GM12878 (cell line): ENCODE data around the gene PRR12. TPM values are rescaled to one million over a fixed set of nuclear protein-coding genes. Genes with fewer than 3 reads are reported as not detected.

Experiments used
- ATAC-seq: fragments of 200-7000 bp; cut with Tn5 transposase; 3 replicates; pipeline ENCODE4 v1.9.1; 2020; ENCODE audit warnings: mild to moderate bottlenecking, moderate library complexity
- BruUV-seq: library from RNA; stranded (reverse); fragments of 400-500 nt; replicated peaks from 2 replicates; lab custom pipeline; 2021; lab: Mats Ljungman, UMichigan
- CTCF ChIA-PET: fragments of 300-600 bp; sonication (Branson Sonifier 250); formaldehyde crosslinking; extraction: SDS; loops from one replicate; lab custom pipeline; 2021; ENCODE audit warnings: inconsistent platforms; lab: Yijun Ruan, JAX
- POLR2A ChIA-PET: fragments of 350-600 bp; formaldehyde crosslinking; extraction: SDS; loops from one replicate; lab custom pipeline; 2021; ENCODE audit warnings: inconsistent platforms; lab: Charles Lee
- RAD21 ChIA-PET: fragments of 300-600 bp; sonication (Branson Sonifier 250); formaldehyde crosslinking; loops from one replicate; lab custom pipeline; 2023; ENCODE audit warnings: antibody characterized with exemption; ENCODE audit not compliant: unreplicated experiment; lab: Charles Lee
- SMC1A ChIA-PET: fragments of 300-600 bp; sonication (Branson Sonifier 250); formaldehyde crosslinking; loops from one replicate; lab custom pipeline; 2023; ENCODE audit not compliant: unreplicated experiment, uncharacterized antibody; lab: Charles Lee
- DNase-seq: peaks from one replicate; pipeline ENCODE4 v3.0.0-alpha.2; 2011; ENCODE audit warnings: low read depth, low spot score
- FAIRE-seq: peaks from 3 replicates; lab custom pipeline; 2011; peaks lifted over from hg19 to GRCh38; lab: Jason Lieb, UNC
- H2AFZ ChIP-seq: 2 replicates; pipeline ENCODE4 v1.6.0; 2011; ENCODE audit warnings: low read depth, low read length, control low read depth; ENCODE audit not compliant: control insufficient read depth
- H3K27ac ChIP-seq: 2 replicates; pipeline ENCODE4 v1.5.1; 2011; ENCODE audit warnings: control low read depth; ENCODE audit not compliant: control insufficient read depth, insufficient read depth
- H3K27me3 ChIP-seq, 2 experiments: replicated peaks in 1 of 2; 2 replicates each; pipeline versions ENCODE4 v1.6.0 to v1.6.1; 2011; ENCODE audit warnings: low read length in 1 of 2; ENCODE audit not compliant: control insufficient read depth in 2 of 2, insufficient read depth in 2 of 2
- H3K36me3 ChIP-seq, 2 experiments: 2 replicates each; pipeline ENCODE4 v1.5.1; 2011; ENCODE audit warnings: low read length in 1 of 2; ENCODE audit not compliant: control insufficient read depth in 2 of 2, insufficient read depth in 2 of 2
- H3K4me1 ChIP-seq: 2 replicates; pipeline ENCODE4 v1.6.1; 2011; ENCODE audit warnings: mild to moderate bottlenecking, low read length, moderate library complexity, mixed read lengths; ENCODE audit not compliant: control insufficient read depth, insufficient read depth
- H3K4me2 ChIP-seq: 2 replicates; pipeline ENCODE4 v1.6.0; 2011; ENCODE audit warnings: control low read depth; ENCODE audit not compliant: control insufficient read depth, insufficient read depth
- H3K4me3 ChIP-seq: fragments of 200-600 bp; sonication (generic); 2 replicates; pipeline ENCODE4 v1.5.1; 2016
- H3K79me2 ChIP-seq: 2 replicates; pipeline ENCODE4 v1.6.0; 2011; ENCODE audit warnings: low read length; ENCODE audit not compliant: control insufficient read depth, insufficient read depth
- H3K9ac ChIP-seq: 2 replicates; pipeline ENCODE4 v1.8.0; 2011; ENCODE audit warnings: low read length, control low read depth, mixed read lengths; ENCODE audit not compliant: control insufficient read depth, insufficient read depth
- H3K9me3 ChIP-seq: replicated peaks from 3 replicates; pipeline ENCODE4 v1.5.1; 2011; ENCODE audit warnings: mild to moderate bottlenecking, low read length; ENCODE audit not compliant: control insufficient read depth, insufficient read depth
- H4K20me1 ChIP-seq: 2 replicates; pipeline ENCODE4 v1.6.0; 2011; ENCODE audit not compliant: control insufficient read depth, insufficient read depth
- BACH1 ChIP-seq: fragments of 450-650 bp; IDR thresholded peaks from 2 replicates; pipeline ENCODE4 v1.6.1; 2017; ENCODE audit warnings: mild to moderate bottlenecking, borderline replicate concordance
- BCLAF1 ChIP-seq: fragments of 450-650 bp; IDR thresholded peaks from 2 replicates; pipeline ENCODE4 v1.6.1; 2017; ENCODE audit warnings: antibody characterized with exemption, mild to moderate bottlenecking, moderate library complexity
- CBFB ChIP-seq: IDR thresholded peaks from 2 replicates; pipeline ENCODE4 v1.6.1; 2016; ENCODE audit warnings: antibody characterized with exemption, low read depth
- CHD4 ChIP-seq: fragments of 200-600 bp; sonication (generic); IDR thresholded peaks from 2 replicates; pipeline ENCODE4 v1.6.1; 2016; ENCODE audit warnings: mild to moderate bottlenecking
- FOXK2 ChIP-seq: fragments of 450-650 bp; IDR thresholded peaks from 2 replicates; pipeline ENCODE4 v1.6.1; 2017; ENCODE audit warnings: mild to moderate bottlenecking, moderate library complexity
- FOXM1 ChIP-seq: IDR thresholded peaks from 2 replicates; pipeline ENCODE4 v1.6.1; 2012; ENCODE audit warnings: low read depth, mild to moderate bottlenecking, inconsistent platforms, low read length, moderate library complexity
- GABPA ChIP-seq: IDR thresholded peaks from 2 replicates; pipeline ENCODE4 v1.6.1; 2014; ENCODE audit warnings: antibody characterized with exemption, low read depth, mild to moderate bottlenecking, inconsistent platforms
- HDAC2 ChIP-seq: fragments of 200-600 bp; sonication (generic); IDR thresholded peaks from 2 replicates; pipeline ENCODE4 v1.6.1; 2017
- JUND ChIP-seq: IDR thresholded peaks from 2 replicates; pipeline ENCODE4 v1.6.1; 2012; ENCODE audit warnings: low read depth, mild to moderate bottlenecking, low read length, improper control_type of control experiment, moderate library complexity
- MEF2A ChIP-seq: IDR thresholded peaks from 2 replicates; pipeline ENCODE4 v1.6.1; 2011; ENCODE audit warnings: low read depth, mild to moderate bottlenecking, low read length, moderate library complexity; ENCODE audit not compliant: insufficient read depth
- POLR2AphosphoS2 ChIP-seq: IDR thresholded peaks from 2 replicates; pipeline ENCODE4 v1.6.1; 2011; ENCODE audit warnings: low read depth, mild to moderate bottlenecking, low read length, improper control_type of control experiment, moderate library complexity
- RAD51 ChIP-seq: fragments of 450-650 bp; IDR thresholded peaks from 2 replicates; pipeline ENCODE4 v1.6.1; 2016; ENCODE audit warnings: moderate library complexity, mild to moderate bottlenecking, inconsistent platforms
- RUNX3 ChIP-seq: IDR thresholded peaks from 2 replicates; pipeline ENCODE4 v1.6.1; 2012; ENCODE audit warnings: low read length, inconsistent platforms
- ZNF217 ChIP-seq: fragments of 450-650 bp; IDR thresholded peaks from 2 replicates; pipeline ENCODE4 v1.6.1; 2017; ENCODE audit warnings: antibody characterized with exemption, mild to moderate bottlenecking
- ZNF622 ChIP-seq: fragments of 450-650 bp; IDR thresholded peaks from 2 replicates; pipeline ENCODE4 v1.6.1; 2017; ENCODE audit warnings: mild to moderate bottlenecking, inconsistent platforms
- WGBS: methylation state at CpG from one replicate; pipeline ENCODE4 v1.1.6; 2016; ENCODE audit warnings: low lambda C conversion rate; ENCODE audit not compliant: insufficient replicate concordance, insufficient coverage; ENCODE audit errors: missing lambda C conversion rate; 5-methylcytosine and 5-hydroxymethylcytosine counted together
- in situ Hi-C: fragments of 300-500 bp; cut with MboI; formaldehyde crosslinking; loops from 9 replicates; pipeline ENCODE4 v1.14.3; 2018; ENCODE audit warnings: mixed read lengths
- intact Hi-C: fragments of 100-400 bp; cut with micrococcal nuclease; formaldehyde crosslinking; loops from one replicate; pipeline ENCODE4 v1.14.2; 2022; ENCODE audit not compliant: unreplicated experiment
- polyA plus RNA-seq, 11 experiments: library from polyadenylated mRNA; depleted of rRNA in 4 of 11; unstranded in 6 of 11; stranded (reverse) in 5 of 11; fragments of >200 nt; fragmentation: Nextera tagmentation in 4 of 11; fragmentation: Illumina TruSeq in 1 of 11; extraction: Ambion mirVana in 4 of 11; extraction: Trizol in 1 of 11; gene quantifications; 1 replicate in 1 of 11; 2 replicates in 10 of 11; pipeline versions ENCODE4 v1.2.1 to v1.2.3, GENCODE V29; 2011 to 2016; ENCODE audit warnings: inconsistent platforms in 2 of 11, missing spikeins in 2 of 11, low read depth in 1 of 11
- total RNA-seq, 4 experiments: library from RNA; depleted of rRNA in 3 of 4; stranded (reverse); fragments of >200 nt in 3 of 4; fragmentation: Illumina TruSeq in 1 of 4; extraction: Trizol in 1 of 4; gene quantifications; 2 replicates each; pipeline versions ENCODE4 v1.2.1 to v1.2.3, GENCODE V29; 2013 to 2021

Gene PRR12
- total and polyA plus RNA-seq, 10 of the 15 experiments (the other 5 are each of a cell fraction or from before 2014, with no cell fraction given), result 0.02 to 25.3 (median 1.6) TPM

GRCh38 chr19:49615861-49616260 is 24.9 kb downstream of the PRR12 start:
- Histone ChIP-seq H3K4me2 (no peak overlapping the region), H3K9me3 (no peaks in the 10 kb centered on the region; the same call in 2 of the 3 replicates), H3K79me2 (no peaks in the 10 kb centered on the region), H3K4me1 (no peaks in the 10 kb centered on the region; the same call in 1 of the 2 replicates), H2AFZ (no peak overlapping the region), H3K27ac (no peak overlapping the region), H3K36me3 (peaks cover 17 to 18% of the 10 kb centered on the region in 2 experiments), H3K27me3 (no peaks in the 10 kb centered on the region), H3K9ac (no peak overlapping the region), H4K20me1 (no peaks in the 10 kb centered on the region), H3K4me3 (no peak overlapping the region)
- CTCF ChIA-PET, result no interaction called here
- ATAC-seq (no peak), DNase-seq (no peak), FAIRE-seq (no peak)
- POLR2A ChIA-PET, result no interaction called here
- no TSS peak for BruUV-seq
- in situ Hi-C loops (no loop called here), intact Hi-C loops (no loop called here)
- SMC1A ChIA-PET, result no interaction called here
- no peak for TF ChIP-seq HDAC2
- no peak for TF ChIP-seq POLR2AphosphoS2
- no peak for TF ChIP-seq BCLAF1
- TF ChIP-seq JUND, result no peak
- no peak for TF ChIP-seq ZNF622
- no peak for TF ChIP-seq ZNF217
- no peak for TF ChIP-seq CHD4
- TF ChIP-seq FOXM1, result no peak
- no peak for TF ChIP-seq MEF2A
- TF ChIP-seq CBFB, result no peak
- no peak for TF ChIP-seq RAD51
- TF ChIP-seq RUNX3, result no peak
- no peak for TF ChIP-seq BACH1
- TF ChIP-seq GABPA, result no peak
- TF ChIP-seq FOXK2, result no peak
- RAD21 ChIA-PET, result no interaction called here
- WGBS, result over 99% methylated on average over 22 of the region's 23 CpGs
